PC-9 (cell line): Measurements from ENCODE around the gene OR7A5. TPM values are rescaled to one million over a fixed set of nuclear protein-coding genes. Genes with fewer than 3 reads are reported as not detected.
A peak's percentile ranks its signal among the peaks of the same experiment; 100 is the strongest.

Source experiments
- BruUV-seq: library from RNA; stranded (reverse); fragments of 400-500 nt; replicated peaks from 2 replicates; lab custom pipeline; 2021; lab: Mats Ljungman, UMichigan
- CTCF ChIA-PET: fragments of 300-600 bp; sonication (Branson Sonifier 250); formaldehyde crosslinking; loops from one replicate; lab custom pipeline; 2022; ENCODE audit warnings: antibody characterized with exemption; lab: Charles Lee
- POLR2A ChIA-PET: fragments of 300-600 bp; sonication (Branson Sonifier 250); formaldehyde crosslinking; loops from one replicate; lab custom pipeline; 2022; ENCODE audit warnings: antibody characterized with exemption; ENCODE audit not compliant: unreplicated experiment; lab: Charles Lee
- DNase-seq, 2 experiments: peaks; one replicate each; pipeline versions ENCODE4 v3.0.0 to v3.0.0-alpha.2; 2015 to 2022; ENCODE audit warnings: mixed read lengths in 1 of 2
- H2AFZ ChIP-seq: fragments of 200-600 bp; sonication (generic); 2 replicates; pipeline ENCODE4 v1.8.1; 2017; ENCODE audit warnings: antibody characterized with exemption
- H3F3A ChIP-seq: fragments of 200-600 bp; sonication (generic); 2 replicates; pipeline ENCODE4 v1.8.1; 2017; ENCODE audit warnings: antibody characterized with exemption, mild to moderate bottlenecking, low read depth; ENCODE audit not compliant: insufficient read depth
- H3K27ac ChIP-seq: fragments of 200-600 bp; sonication (generic); 2 replicates; pipeline ENCODE4 v1.6.1; 2016; ENCODE audit warnings: mixed run types
- H3K27me3 ChIP-seq: fragments of 200-600 bp; sonication (generic); 2 replicates; pipeline ENCODE4 v1.6.1; 2016; ENCODE audit warnings: low read depth, mixed run types; ENCODE audit not compliant: insufficient read depth
- H3K36me3 ChIP-seq: fragments of 200-600 bp; sonication (generic); 2 replicates; pipeline ENCODE4 v1.6.1; 2016; ENCODE audit warnings: low read depth, mixed run types
- H3K4me1 ChIP-seq: fragments of 200-600 bp; sonication (generic); replicated peaks from 2 replicates; pipeline ENCODE4 v1.6.1; 2016; ENCODE audit warnings: mixed run types; ENCODE audit not compliant: insufficient read depth
- H3K4me2 ChIP-seq: fragments of 200-600 bp; sonication (generic); 2 replicates; pipeline ENCODE4 v1.6.1; 2017; ENCODE audit warnings: mixed run types
- H3K4me3 ChIP-seq: fragments of 200-600 bp; sonication (generic); 2 replicates; pipeline ENCODE4 v1.6.1; 2016; ENCODE audit warnings: mixed run types
- H3K79me2 ChIP-seq: fragments of 200-600 bp; sonication (generic); 2 replicates; pipeline ENCODE4 v1.6.1; 2017; ENCODE audit warnings: low read depth, mixed run types
- H3K9me2 ChIP-seq: fragments of 200-600 bp; sonication (generic); 2 replicates; pipeline ENCODE4 v1.8.1; 2017; ENCODE audit warnings: mild to moderate bottlenecking; ENCODE audit not compliant: insufficient read depth
- H3K9me3 ChIP-seq: fragments of 200-600 bp; sonication (generic); 2 replicates; pipeline ENCODE4 v1.8.1; 2016; ENCODE audit warnings: low read depth; ENCODE audit not compliant: insufficient read depth
- H4K20me1 ChIP-seq: fragments of 200-600 bp; sonication (generic); 2 replicates; pipeline ENCODE4 v1.8.1; 2017; ENCODE audit not compliant: insufficient read depth
- CTCF ChIP-seq: fragments of 200-600 bp; sonication (generic); conservative IDR thresholded peaks from 2 replicates; pipeline ENCODE4 v1.6.1; 2017; ENCODE audit warnings: mixed run types, antibody characterized with exemption, mild to moderate bottlenecking, moderate library complexity
- EZH2 ChIP-seq: fragments of 200-600 bp; sonication (generic); IDR thresholded peaks from 2 replicates; pipeline ENCODE4 v1.8.0; 2017; ENCODE audit warnings: antibody characterized with exemption, low read depth
- intact Hi-C: fragments of 100-400 bp; cut with micrococcal nuclease; formaldehyde crosslinking; loops from one replicate; pipeline ENCODE4 v1.10.0; 2022; ENCODE audit not compliant: unreplicated experiment
- total RNA-seq: library from RNA; stranded (reverse); gene quantifications from 2 replicates; pipeline ENCODE4 v1.2.3, GENCODE V29; 2021

The OR7A5 gene
- total RNA-seq, 1 experiment from 2014 or later: not detected

- no TSS peak for BruUV-seq
- no peaks in the 10 kb centered on the region for H3K79me2 ChIP-seq
- ChIA-PET CTCF (no interaction called here), POLR2A (no interaction called here)
- H3K4me2 ChIP-seq: no peak overlapping the region
- H2AFZ ChIP-seq: no peak overlapping the region
- no peaks in the 10 kb centered on the region for H3K9me2 ChIP-seq
- no peak overlapping the region for H3K27ac ChIP-seq
- H3K9me3 ChIP-seq: no peaks in the 10 kb centered on the region
- intact Hi-C loops: no loop called here
- H3K36me3 ChIP-seq: no peaks in the 10 kb centered on the region
- H3F3A ChIP-seq: no peaks in the 10 kb centered on the region
- no peaks in the 10 kb centered on the region for H3K27me3 ChIP-seq
- peak in 1 of 2 experiments; percentile 62 for DNase-seq
- no peak overlapping the region for H3K4me3 ChIP-seq
- H3K4me1 ChIP-seq: no peaks in the 10 kb centered on the region
- no peaks in the 10 kb centered on the region for H4K20me1 ChIP-seq
- no peak for TF ChIP-seq CTCF
Measured at GRCh38 chr19:14826006-14826405, 9.0 kb downstream of the OR7A5 start.

- intact Hi-C loops: no loop called here
- no peak overlapping the region for H2AFZ ChIP-seq
- BruUV-seq: no TSS peak
- H3K27ac ChIP-seq: no peak overlapping the region
- H3K4me1 ChIP-seq: no peaks in the 10 kb centered on the region
- no peaks in the 10 kb centered on the region for H3K79me2 ChIP-seq
- H3K27me3 ChIP-seq: peaks cover 16% of the 10 kb centered on the region; the same call in 1 of the 2 replicates
- POLR2A ChIA-PET: no interaction called here
- H3K4me2 ChIP-seq: no peak overlapping the region
- H3K9me2 ChIP-seq: no peaks in the 10 kb centered on the region
- H3F3A ChIP-seq: no peaks in the 10 kb centered on the region
- H3K36me3 ChIP-seq: no peaks in the 10 kb centered on the region
- CTCF ChIA-PET: no interaction called here
- no peak overlapping the region for H3K4me3 ChIP-seq
- DNase-seq: no peak
- H3K9me3 ChIP-seq: no peaks in the 10 kb centered on the region
- TF ChIP-seq CTCF: no peak
- no peak for TF ChIP-seq EZH2
- H4K20me1 ChIP-seq: no peaks in the 10 kb centered on the region
Measured at GRCh38 chr19:14821937-14822336, 13.0 kb downstream of the OR7A5 start.

GRCh38 chr19:14818588-14818987, 16.4 kb downstream of the OR7A5 start:
- H3K9me3 ChIP-seq: no peaks in the 10 kb centered on the region
- H3K4me2 ChIP-seq: no peak overlapping the region

More at GRCh38 chr19:14818588-14818987, 16.4 kb downstream of the OR7A5 start:
- TF ChIP-seq CTCF (no peak), EZH2 (no peak)
- Histone ChIP-seq H3K9me2 (no peaks in the 10 kb centered on the region), H3K27ac (no peak overlapping the region), H2AFZ (no peak overlapping the region), H3K4me1 (no peaks in the 10 kb centered on the region), H3K79me2 (no peaks in the 10 kb centered on the region), H3K4me3 (no peak overlapping the region), H3F3A (no peaks in the 10 kb centered on the region), H3K27me3 (peaks cover 16% of the 10 kb centered on the region; the same call in 1 of the 2 replicates), H4K20me1 (no peaks in the 10 kb centered on the region), H3K36me3 (no peaks in the 10 kb centered on the region)
- intact Hi-C loops: no loop called here
- no peak for DNase-seq
- BruUV-seq: no TSS peak
- ChIA-PET CTCF (no interaction called here), POLR2A (no interaction called here)
